Activated T-cell treated with anti-CD3 and anti-CD28 coated beads, Interleukin-2, amount 50 U/mL, for 72 hours (primary cell): Measurements from ENCODE around the gene KMT2E. TPM values are rescaled to one million over a fixed set of nuclear protein-coding genes. Genes with fewer than 3 reads are reported as not detected.
A peak's percentile ranks its signal among the peaks of the same experiment; 100 is the strongest.
"Not testable (repeated sequence)": the region's sequence is repeated elsewhere in the genome, so short reads cannot be mapped to it uniquely, and the experiment has no call there.

Source experiments
- ATAC-seq, 2 donors: fragments of 150-1000 bp; cut with Tn5 transposase; replicated peaks in 1 of 2; 2 replicates each; pipeline ENCODE4 v1.10.0; 2021; ENCODE audit warnings: moderate library complexity in 2 of 2, mild to moderate bottlenecking in 1 of 2
- DNase-seq, 2 donors: peaks; one replicate each; pipeline ENCODE4 v3.0.0; 2021 to 2022; ENCODE audit warnings: mixed read lengths in 1 of 2
- H3K27ac Mint-ChIP-seq: one replicate; pipeline ENCODE4 v1.8.0; 2022; ENCODE audit warnings: mild to moderate bottlenecking, moderate library complexity, mixed read lengths
- H3K27me3 Mint-ChIP-seq: one replicate; pipeline ENCODE4 v1.8.0; 2022; ENCODE audit warnings: low read depth, mixed read lengths
- H3K36me3 Mint-ChIP-seq, 2 donors: one replicate each; pipeline ENCODE4 v1.8.0; 2022; ENCODE audit warnings: mixed read lengths in 2 of 2, mild to moderate bottlenecking in 1 of 2; ENCODE audit not compliant: insufficient read depth in 2 of 2
- H3K4me1 Mint-ChIP-seq: one replicate; pipeline ENCODE4 v1.8.0; 2022; ENCODE audit warnings: low read depth, mixed read lengths
- H3K4me3 Mint-ChIP-seq, 2 donors: one replicate each; pipeline ENCODE4 v1.8.0; 2022; ENCODE audit warnings: mild to moderate bottlenecking in 2 of 2, mixed read lengths in 2 of 2, moderate library complexity in 2 of 2
- H3K9me3 Mint-ChIP-seq, 2 donors: one replicate each; pipeline ENCODE4 v1.8.0; 2022; ENCODE audit warnings: mixed read lengths in 2 of 2
- total RNA-seq, 2 donors: library from RNA; stranded (reverse); gene quantifications; one replicate each; pipeline ENCODE4 v1.2.3, GENCODE V29; 2022

Gene KMT2E
- total RNA-seq, 2 donors from 2014 or later: 96.4 to 112 TPM

GRCh38 chr7:104986628-104987259 is 27.3 kb upstream of the KMT2E start:
- H3K27me3 Mint-ChIP-seq: no peaks in the 10 kb centered on the region
- H3K27ac Mint-ChIP-seq: peak overlapping the region; percentile 75
- H3K36me3 Mint-ChIP-seq: peaks cover 0 to 4% of the 10 kb centered on the region in 2 donors
- no peaks in the 10 kb centered on the region for H3K9me3 Mint-ChIP-seq
- H3K4me3 Mint-ChIP-seq: peak overlapping the region in 1 of 2 donors; percentile 12
- ATAC-seq: no peak
- H3K4me1 Mint-ChIP-seq: peaks cover 59% of the 10 kb centered on the region
- DNase-seq: no peak

GRCh38 chr7:104987403-104987802 is 26.6 kb upstream of the KMT2E start:
- H3K36me3 Mint-ChIP-seq, DNase-seq, H3K27ac Mint-ChIP-seq, ATAC-seq, H3K9me3 Mint-ChIP-seq, H3K27me3 Mint-ChIP-seq, H3K4me3 Mint-ChIP-seq: not testable (repeated sequence)
- H3K4me1 Mint-ChIP-seq: peaks cover 57% of the 10 kb centered on the region

- H3K36me3 Mint-ChIP-seq: peaks cover 0 to 13% of the 10 kb centered on the region in 2 donors
- H3K27ac Mint-ChIP-seq: no peak overlapping the region
- no peaks in the 10 kb centered on the region for H3K9me3 Mint-ChIP-seq
- no peak overlapping the region for H3K4me3 Mint-ChIP-seq
- peaks cover 65% of the 10 kb centered on the region for H3K4me1 Mint-ChIP-seq
- no peaks in the 10 kb centered on the region for H3K27me3 Mint-ChIP-seq
- DNase-seq: no peak
- no peak for ATAC-seq
Observed at GRCh38 chr7:104990983-104991382, 23.0 kb upstream of the KMT2E start.

GRCh38 chr7:104992306-104992705 is 21.7 kb upstream of the KMT2E start:
- Mint-ChIP-seq H3K9me3 (no peaks in the 10 kb centered on the region), H3K4me3 (no peak overlapping the region), H3K27me3 (no peaks in the 10 kb centered on the region), H3K27ac (peak overlapping the region; percentile 72), H3K4me1 (peaks cover 63% of the 10 kb centered on the region), H3K36me3 (peaks cover 2 to 19% of the 10 kb centered on the region in 2 donors)
- ATAC-seq (no peak), DNase-seq (no peak)

DNA sequence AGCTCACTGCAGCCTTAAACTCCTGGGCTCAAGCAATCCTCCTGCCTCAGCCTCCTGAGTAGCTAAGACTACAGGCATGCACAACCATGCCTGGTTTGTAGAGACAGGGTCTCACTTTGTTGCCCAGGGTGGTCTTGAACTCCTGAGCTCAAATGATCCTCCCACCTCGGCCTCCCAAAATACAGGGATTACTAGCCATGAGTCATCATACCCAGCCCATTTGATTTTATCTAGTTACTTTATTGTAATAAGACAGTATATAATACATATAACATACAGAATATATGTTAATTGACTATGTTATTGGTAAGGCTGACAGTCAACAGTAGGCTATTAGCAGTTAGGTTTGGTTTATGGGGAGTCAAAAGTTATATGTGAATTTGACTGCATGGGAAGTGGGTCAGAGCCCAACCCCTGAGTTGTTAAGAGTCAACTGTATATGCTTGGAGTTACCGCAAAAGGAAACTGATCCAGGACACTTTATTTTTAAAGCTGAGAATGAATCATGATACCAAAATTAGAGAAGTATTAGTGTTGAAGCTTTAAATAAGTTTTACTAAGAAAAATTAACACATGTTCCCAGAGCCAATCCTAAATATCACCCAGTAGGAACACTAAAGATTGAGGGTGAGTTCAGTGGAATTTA is 20.7 kb upstream of the KMT2E start:
- Mint-ChIP-seq H3K4me1 (peaks cover 66% of the 10 kb centered on the region), H3K9me3 (no peaks in the 10 kb centered on the region), H3K27ac (peak overlapping the region; percentile 55), H3K36me3 (peaks cover 2 to 19% of the 10 kb centered on the region in 2 donors), H3K4me3 (no peak overlapping the region), H3K27me3 (no peaks in the 10 kb centered on the region)
- DNase-seq: no peak
- peak in 1 of 2 donors; percentile 17 for ATAC-seq

DNA sequence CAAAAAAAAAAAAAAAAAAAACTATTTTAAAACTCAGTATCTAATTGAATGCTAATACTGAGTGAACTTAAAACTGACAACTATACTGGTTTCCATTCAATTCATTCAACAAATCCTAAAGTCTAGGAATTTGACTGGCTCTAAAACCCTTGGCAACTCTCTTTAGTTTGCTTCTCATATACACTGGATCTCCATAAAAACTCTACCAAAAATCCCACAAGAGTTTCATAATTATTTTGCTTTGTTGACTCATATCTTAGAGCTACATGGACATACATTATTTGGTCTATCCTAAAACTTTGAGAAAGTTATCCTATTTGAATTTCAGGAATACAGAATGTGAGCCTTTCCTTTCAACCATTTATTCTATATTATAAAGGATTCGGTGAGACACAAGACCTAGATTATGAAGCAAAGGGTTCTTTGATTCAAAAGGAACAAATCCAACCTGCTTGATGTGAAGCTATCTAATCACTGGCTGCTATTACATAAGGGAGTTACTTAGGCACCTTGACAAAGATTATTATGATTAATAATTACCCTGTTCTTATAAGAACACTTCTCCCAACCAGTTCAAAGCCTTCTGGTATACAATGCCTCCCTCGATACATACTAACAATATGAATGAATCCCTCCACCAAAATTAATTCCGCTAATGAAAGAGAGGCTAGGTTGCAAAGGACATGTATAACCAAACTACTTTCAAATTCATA is 15.8 kb upstream of the KMT2E start:
- Mint-ChIP-seq H3K4me1 (peaks cover 94% of the 10 kb centered on the region), H3K27ac (peak overlapping the region; percentile 73), H3K9me3 (no peaks in the 10 kb centered on the region), H3K27me3 (no peaks in the 10 kb centered on the region), H3K36me3 (peaks cover 3 to 27% of the 10 kb centered on the region in 2 donors), H3K4me3 (peak overlapping the region in 1 of 2 donors; percentile 36)
- ATAC-seq (peak; percentile 31 to 36), DNase-seq (no peak)

GRCh38 chr7:105000200-105000599 is 13.8 kb upstream of the KMT2E start:
- ATAC-seq: no peak
- peak overlapping the region; percentile 11 to 59 for H3K4me3 Mint-ChIP-seq
- no peaks in the 10 kb centered on the region for H3K27me3 Mint-ChIP-seq
- DNase-seq: no peak
- peak overlapping the region; percentile 87 for H3K27ac Mint-ChIP-seq
- no peaks in the 10 kb centered on the region for H3K9me3 Mint-ChIP-seq
- H3K4me1 Mint-ChIP-seq: peaks cover 95% of the 10 kb centered on the region
- H3K36me3 Mint-ChIP-seq: peaks cover 7 to 26% of the 10 kb centered on the region in 2 donors

- Mint-ChIP-seq H3K36me3 (peaks cover 8 to 25% of the 10 kb centered on the region in 2 donors), H3K4me3 (peak overlapping the region; percentile 31 to 57)
- DNase-seq: no peak
Observed at GRCh38 chr7:105000927-105001336, 13.1 kb upstream of the KMT2E start.

DNA sequence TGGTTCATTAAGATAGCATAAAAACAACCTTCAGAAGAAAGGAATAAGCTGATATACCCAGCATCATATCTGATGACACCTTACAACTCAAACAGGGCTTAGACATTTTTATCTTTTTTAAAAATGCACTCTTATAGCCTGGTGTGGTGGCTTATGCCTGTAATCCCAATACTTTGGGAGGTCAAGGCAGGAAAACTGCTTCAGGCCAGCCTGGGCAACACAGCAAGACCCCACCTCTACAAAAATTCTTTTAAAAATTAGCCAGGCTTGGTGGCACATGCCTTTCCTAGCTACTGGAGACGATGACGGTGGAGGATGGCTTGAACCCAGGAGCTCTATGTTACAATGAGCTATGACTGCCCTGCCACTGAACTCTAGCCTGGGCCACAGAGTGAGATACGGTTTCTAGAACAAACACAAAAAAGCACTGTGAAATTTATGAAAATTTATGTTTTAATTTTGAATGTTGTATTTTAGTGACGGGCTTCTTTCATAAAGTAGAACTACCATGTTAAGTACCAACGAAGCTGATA is 12.3 kb upstream of the KMT2E start:
- H3K36me3 Mint-ChIP-seq: peaks cover 6 to 25% of the 10 kb centered on the region in 2 donors
- DNase-seq (no peak), ATAC-seq (no peak)
- H3K4me1 Mint-ChIP-seq: peaks cover 94% of the 10 kb centered on the region
- H3K27ac Mint-ChIP-seq: peak overlapping the region; percentile 68
- no peaks in the 10 kb centered on the region for H3K9me3 Mint-ChIP-seq
- H3K27me3 Mint-ChIP-seq: no peaks in the 10 kb centered on the region
- peak overlapping the region in 1 of 2 donors; percentile 59 for H3K4me3 Mint-ChIP-seq

More at GRCh38 chr7:105000927-105001336, 13.1 kb upstream of the KMT2E start:
- H3K27me3 Mint-ChIP-seq: no peaks in the 10 kb centered on the region
- H3K27ac Mint-ChIP-seq: peak overlapping the region; percentile 10
- no peaks in the 10 kb centered on the region for H3K9me3 Mint-ChIP-seq
- H3K4me1 Mint-ChIP-seq: peaks cover 94% of the 10 kb centered on the region
- no peak for ATAC-seq

GRCh38 chr7:105003275-105003674 is 10.7 kb upstream of the KMT2E start:
- Mint-ChIP-seq H3K27ac (peak overlapping the region; percentile 78), H3K4me1 (peaks cover 95% of the 10 kb centered on the region), H3K36me3 (peaks cover 6 to 27% of the 10 kb centered on the region in 2 donors), H3K9me3 (no peaks in the 10 kb centered on the region), H3K4me3 (peak overlapping the region; percentile 72 to 75), H3K27me3 (no peaks in the 10 kb centered on the region)
- ATAC-seq (peak; percentile 89), DNase-seq (peak; percentile 50)

GRCh38 chr7:105003872-105004510 is 10.0 kb upstream of the KMT2E start:
- no peaks in the 10 kb centered on the region for H3K9me3 Mint-ChIP-seq

GRCh38 chr7:105005006-105005405 is 9.0 kb upstream of the KMT2E start:
- Mint-ChIP-seq H3K36me3 (peaks cover 6 to 31% of the 10 kb centered on the region in 2 donors), H3K4me3 (peak overlapping the region; percentile 9 to 29), H3K27ac (peak overlapping the region; percentile 48), H3K4me1 (peaks cover 94% of the 10 kb centered on the region)
- DNase-seq, H3K27me3 Mint-ChIP-seq, ATAC-seq, H3K9me3 Mint-ChIP-seq: not testable (repeated sequence)

More at GRCh38 chr7:105003872-105004510, 10.0 kb upstream of the KMT2E start:
- H3K4me3 Mint-ChIP-seq: peak overlapping the region; percentile 72 to 75
- ATAC-seq (no peak), DNase-seq (no peak)
- peak overlapping the region; percentile 78 for H3K27ac Mint-ChIP-seq
- peaks cover 5 to 31% of the 10 kb centered on the region in 2 donors for H3K36me3 Mint-ChIP-seq
- H3K4me1 Mint-ChIP-seq: peaks cover 95% of the 10 kb centered on the region
- no peaks in the 10 kb centered on the region for H3K27me3 Mint-ChIP-seq
